GM21390 (cell line): ENCODE data around the gene RBMS2.

Experiments used
- ATAC-seq: cut with Tn5 transposase; IDR thresholded peaks from one replicate; pipeline ENCODE4 v1.9.1; 2021; ENCODE audit not compliant: unreplicated experiment

Gene RBMS2

GRCh38 chr12:56578983-56579546, 57.4 kb downstream of the RBMS2 start:
- no peak for ATAC-seq

GRCh38 chr12:56581418-56582145, 60.0 kb downstream of the RBMS2 start:
- ATAC-seq = no peak

- no peak for ATAC-seq
Observed at GRCh38 chr12:56585098-56585497, 63.5 kb downstream of the RBMS2 start.

- ATAC-seq = no peak
Observed at GRCh38 chr12:56589783-56590182, 68.2 kb downstream of the RBMS2 start.

GRCh38 chr12:56590237-56590830, 68.7 kb downstream of the RBMS2 start:
- peak; percentile 49 for ATAC-seq

GRCh38 chr12:56591126-56591525, 69.5 kb downstream of the RBMS2 start:
- ATAC-seq = no peak

GRCh38 chr12:56591961-56592360, 70.3 kb downstream of the RBMS2 start:
- ATAC-seq = no peak

- ATAC-seq = no peak
Observed at GRCh38 chr12:56593909-56594621, 72.4 kb downstream of the RBMS2 start.

GRCh38 chr12:56596815-56597214, 75.2 kb downstream of the RBMS2 start:
- ATAC-seq = no peak

GRCh38 chr12:56599041-56599440, 77.4 kb downstream of the RBMS2 start:
- ATAC-seq = no peak

GRCh38 chr12:56599797-56600196, 78.2 kb downstream of the RBMS2 start:
- ATAC-seq = no peak

- no peak for ATAC-seq
Observed at GRCh38 chr12:56600753-56601152, 79.1 kb downstream of the RBMS2 start.

GRCh38 chr12:56601503-56601902, 79.9 kb downstream of the RBMS2 start:
- no peak for ATAC-seq

- no peak for ATAC-seq
Observed at GRCh38 chr12:56602239-56602638, 80.6 kb downstream of the RBMS2 start.

GRCh38 chr12:56604355-56604754, 82.7 kb downstream of the RBMS2 start:
- no peak for ATAC-seq

GRCh38 chr12:56614627-56615026, 93.0 kb downstream of the RBMS2 start:
- no peak for ATAC-seq

- no peak for ATAC-seq
Observed at GRCh38 chr12:56616244-56616643, 94.6 kb downstream of the RBMS2 start.

- no peak for ATAC-seq
Observed at GRCh38 chr12:56616925-56617324, 95.3 kb downstream of the RBMS2 start.

GRCh38 chr12:56622535-56622934, 100.9 kb downstream of the RBMS2 start:
- ATAC-seq = no peak

- no peak for ATAC-seq
Observed at GRCh38 chr12:56626701-56627100, 105.1 kb downstream of the RBMS2 start.

- no peak for ATAC-seq
Observed at GRCh38 chr12:56628671-56629458, 107.2 kb downstream of the RBMS2 start.
